Neural cell (in vitro differentiated cells): ENCODE results near the gene SNCAIP. TPM values are rescaled to one million over a fixed set of nuclear protein-coding genes. Genes with fewer than 3 reads are reported as not detected.

Experiments
- H2AFZ ChIP-seq: fragments of 200-600, 300-800 bp; sonication (generic), shearing (Covaris generic); 2 replicates; pipeline ENCODE4 v1.6.0; 2014; ENCODE audit warnings: low read depth, mild to moderate bottlenecking, antibody characterized with exemption, low read length, moderate library complexity
- H3F3A ChIP-seq: fragments of 200-600 bp; shearing (Covaris generic); 2 replicates; pipeline ENCODE4 v1.6.1; 2016; ENCODE audit warnings: mild to moderate bottlenecking, moderate library complexity, mixed read lengths, antibody characterized with exemption, low read length; ENCODE audit not compliant: insufficient read depth, poor library complexity, severe bottlenecking
- H3K27ac ChIP-seq: fragments of 200-600, 300-800 bp; sonication (generic), shearing (Covaris generic); 2 replicates; pipeline ENCODE4 v1.5.1; 2014; ENCODE audit warnings: mild to moderate bottlenecking, low read length, moderate library complexity
- H3K27me3 ChIP-seq: fragments of 300-800, 200-600 bp; sonication (generic), shearing (Covaris generic); 2 replicates; pipeline ENCODE4 v1.6.0; 2014; ENCODE audit warnings: mild to moderate bottlenecking, low read depth, low read length, moderate library complexity; ENCODE audit not compliant: insufficient read depth
- H3K36me3 ChIP-seq: fragments of 300-800, 200-600 bp; sonication (generic), shearing (Covaris generic); 2 replicates; pipeline ENCODE4 v1.5.1; 2014; ENCODE audit warnings: mild to moderate bottlenecking, antibody characterized with exemption, low read length, moderate library complexity; ENCODE audit not compliant: insufficient read depth
- H3K4me2 ChIP-seq: fragments of 300-800, 200-600 bp; sonication (generic), shearing (Covaris generic); 2 replicates; pipeline ENCODE4 v1.6.0; 2014; ENCODE audit warnings: mild to moderate bottlenecking, low read length
- H3K4me3 ChIP-seq: fragments of 300-800, 200-600 bp; sonication (generic), shearing (Covaris generic); 2 replicates; pipeline ENCODE4 v1.5.1; 2014; ENCODE audit warnings: mild to moderate bottlenecking, low read length, moderate library complexity
- H3K79me2 ChIP-seq: fragments of 200-600 bp; shearing (Covaris generic); replicated peaks from 2 replicates; pipeline ENCODE4 v1.6.0; 2014; ENCODE audit warnings: mild to moderate bottlenecking, low read length, moderate library complexity; ENCODE audit not compliant: insufficient read depth
- H3K9ac ChIP-seq: fragments of 300-800, 200-600 bp; sonication (generic), shearing (Covaris generic); 2 replicates; pipeline ENCODE4 v1.6.1; 2016; ENCODE audit warnings: mild to moderate bottlenecking, low read length, mixed read lengths
- H3K9me2 ChIP-seq: fragments of 200-600 bp; shearing (Covaris generic); 2 replicates; pipeline ENCODE4 v1.6.1; 2016; ENCODE audit warnings: mild to moderate bottlenecking, low read length, mixed read lengths; ENCODE audit not compliant: insufficient read depth
- H3K9me3 ChIP-seq: fragments of 200-600, 300-800 bp; sonication (generic), shearing (Covaris generic); 2 replicates; pipeline ENCODE4 v1.6.1; 2016; ENCODE audit warnings: mild to moderate bottlenecking, mixed run types, low read length, moderate library complexity, mixed read lengths
- H4K20me1 ChIP-seq: fragments of 200-600 bp; shearing (Covaris generic); 2 replicates; pipeline ENCODE4 v1.6.1; 2016; ENCODE audit warnings: mild to moderate bottlenecking, mixed run types; ENCODE audit not compliant: insufficient read depth
- CTCF ChIP-seq: fragments of 450-650 bp; IDR thresholded peaks from 2 replicates; pipeline ENCODE4 v1.5.1; 2014; ENCODE audit warnings: antibody characterized with exemption, mild to moderate bottlenecking, moderate library complexity; ENCODE audit not compliant: poor library complexity, severe bottlenecking
- EZH2 ChIP-seq: fragments of 200-600, 300-800 bp; shearing (Covaris generic), sonication (generic); IDR thresholded peaks from 2 replicates; pipeline ENCODE4 v1.6.1; 2014; ENCODE audit warnings: antibody characterized with exemption, low read length, borderline replicate concordance, mild to moderate bottlenecking; ENCODE audit not compliant: insufficient read depth, poor library complexity, severe bottlenecking
- MXI1 ChIP-seq: fragments of 450-650 bp; conservative IDR thresholded peaks from 2 replicates; pipeline ENCODE4 v1.6.1; 2014; ENCODE audit warnings: antibody characterized with exemption, mild to moderate bottlenecking; ENCODE audit not compliant: poor library complexity, severe bottlenecking
- RAD21 ChIP-seq: fragments of 450-650 bp; conservative IDR thresholded peaks from 2 replicates; pipeline ENCODE4 v1.6.1; 2014; ENCODE audit warnings: antibody characterized with exemption, mild to moderate bottlenecking, moderate library complexity
- REST ChIP-seq: IDR thresholded peaks from 2 replicates; pipeline ENCODE4 v1.6.1; 2012; ENCODE audit warnings: borderline replicate concordance
- SMC3 ChIP-seq: fragments of 450-650 bp; conservative IDR thresholded peaks from 2 replicates; pipeline ENCODE4 v1.6.1; 2014; ENCODE audit warnings: antibody characterized with exemption, mild to moderate bottlenecking, moderate library complexity; ENCODE audit not compliant: poor library complexity
- polyA plus RNA-seq: library from polyadenylated mRNA; depleted of rRNA; stranded (reverse); fragments of >200 nt; gene quantifications from 2 replicates; pipeline ENCODE4 v1.2.3, GENCODE V29; 2014

Gene SNCAIP
- polyA plus RNA-seq, 1 donor from 2014 or later, result 25.6 TPM

DNA sequence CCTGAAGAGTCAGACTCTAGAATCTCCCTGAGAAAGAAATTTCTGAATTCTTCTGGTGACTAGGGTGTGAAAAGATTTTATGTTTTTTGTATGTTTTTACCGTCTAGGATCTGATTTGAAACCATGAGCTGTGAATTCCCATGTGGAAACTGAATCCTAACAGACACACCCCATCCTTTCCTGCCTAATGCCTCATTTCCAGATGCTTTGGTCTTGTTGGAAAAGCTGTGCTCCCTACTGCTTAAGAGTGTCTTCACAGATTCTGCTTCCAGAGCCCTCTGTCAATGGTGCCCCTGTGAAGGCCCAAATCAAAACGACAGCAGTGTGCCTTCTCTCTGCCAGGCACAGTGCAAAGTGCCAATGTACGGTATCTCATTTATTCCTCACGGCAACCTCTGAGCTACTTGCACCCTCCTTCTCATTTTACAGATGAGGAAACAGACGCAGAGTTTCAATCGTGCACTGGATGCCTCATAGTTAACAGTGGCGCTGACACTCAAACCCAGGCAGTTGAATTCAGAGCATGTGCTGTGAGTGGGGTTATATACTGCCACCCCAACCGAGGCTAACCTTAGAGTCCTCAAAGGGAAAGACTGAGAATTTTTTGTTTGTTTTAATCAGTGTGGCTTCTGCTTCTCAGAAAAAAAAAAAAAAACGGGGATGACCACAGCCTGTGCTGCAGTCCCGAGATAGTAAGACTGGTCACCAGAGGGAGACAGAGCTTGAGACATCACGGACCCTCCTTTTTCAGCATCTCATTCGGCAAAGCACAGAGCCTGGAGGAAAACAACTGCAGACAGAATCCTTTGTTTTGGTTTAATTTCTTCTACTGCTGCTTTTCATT is 188.4 kb downstream of the SNCAIP start:
- H3K79me2 ChIP-seq, result no peaks in the 10 kb centered on the region
- H3F3A ChIP-seq, result no peaks in the 10 kb centered on the region
- no peak overlapping the region for H3K9ac ChIP-seq
- no peak overlapping the region for H2AFZ ChIP-seq
- no peaks in the 10 kb centered on the region for H3K9me3 ChIP-seq
- H3K36me3 ChIP-seq, result no peaks in the 10 kb centered on the region
- H3K4me3 ChIP-seq, result no peak overlapping the region
- no peaks in the 10 kb centered on the region for H4K20me1 ChIP-seq
- no peaks in the 10 kb centered on the region for H3K9me2 ChIP-seq
- H3K27ac ChIP-seq, result no peak overlapping the region
- no peak overlapping the region for H3K4me2 ChIP-seq
- TF ChIP-seq REST, result no peak
- TF ChIP-seq EZH2, result no peak
- TF ChIP-seq RAD21, result peak; percentile 66
- TF ChIP-seq CTCF, result peak; percentile 62
- TF ChIP-seq SMC3, result peak; percentile 47
- TF ChIP-seq MXI1, result no peak
- no peaks in the 10 kb centered on the region for H3K27me3 ChIP-seq

DNA sequence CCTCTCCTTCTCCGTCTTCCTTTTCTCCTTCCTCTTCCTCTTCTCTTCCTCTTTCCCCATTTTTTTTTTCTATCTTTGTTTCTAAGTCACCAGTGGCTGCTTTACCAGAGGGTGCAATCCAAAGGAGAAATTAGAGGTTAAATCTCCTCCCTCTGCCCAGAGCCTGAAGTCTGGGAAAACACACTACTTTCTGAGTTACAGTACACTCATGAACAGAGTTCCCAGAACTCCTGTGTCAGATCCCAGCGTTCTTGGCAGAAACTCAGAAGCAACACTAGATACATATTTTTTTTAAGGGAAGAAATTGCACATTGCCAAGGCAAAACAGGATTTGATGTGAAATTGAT is 189.0 kb downstream of the SNCAIP start:
- no peak overlapping the region for H3K4me2 ChIP-seq
- H3K27ac ChIP-seq, result no peak overlapping the region
- no peak overlapping the region for H2AFZ ChIP-seq

More for the DNA sequence above, 189.0 kb downstream of the SNCAIP start:
- H3K36me3 ChIP-seq, result no peaks in the 10 kb centered on the region
- H3K27me3 ChIP-seq, result no peaks in the 10 kb centered on the region
- H3K9ac ChIP-seq, result no peak overlapping the region
- no peaks in the 10 kb centered on the region for H3K9me2 ChIP-seq
- no peaks in the 10 kb centered on the region for H3K9me3 ChIP-seq
- no peak overlapping the region for H3K4me3 ChIP-seq
- no peaks in the 10 kb centered on the region for H3K79me2 ChIP-seq
- no peak for TF ChIP-seq EZH2
- TF ChIP-seq MXI1, result no peak
- TF ChIP-seq RAD21, result peak; percentile 1
- TF ChIP-seq SMC3, result no peak
- peak; percentile 6 for TF ChIP-seq CTCF
- H3F3A ChIP-seq, result no peaks in the 10 kb centered on the region
- no peaks in the 10 kb centered on the region for H4K20me1 ChIP-seq
